Measurements from ENCODE around the gene LRFN3. TPM values are rescaled to one million over a fixed set of nuclear protein-coding genes. Genes with fewer than 3 reads are reported as not detected.

The LRFN3 gene
- total and polyA plus RNA-seq, 9 donors = 1.8 to 13.9 (median 8.7) TPM

- WGBS (ENCODE audit: insufficient coverage) = 81% methylated on average over 3 of the region's 4 CpGs
- no peak overlapping the region for H3K4me3 ChIP-seq (ENCODE audit: low read length)
- no peaks in the 10 kb centered on the region for H3K9me3 ChIP-seq (replicated peaks; ENCODE audit: control insufficient read depth, low read depth, low read length)
- H3K4me1 ChIP-seq (ENCODE audit: control insufficient read depth, insufficient read depth, low read length) = peaks cover 12% of the 10 kb centered on the region
- no peak for DNase-seq
- no peak overlapping the region for H3K27ac ChIP-seq (ENCODE audit: low read length)
- H3K36me3 ChIP-seq (ENCODE audit: control insufficient read depth, insufficient read depth, low read length) = no peaks in the 10 kb centered on the region
- peaks cover 33% of the 10 kb centered on the region for H3K27me3 ChIP-seq (ENCODE audit: control insufficient read depth, insufficient read depth, low read length)
Observed at GRCh38 chr19:35990156-35990555, 54.0 kb downstream of the LRFN3 start.

GRCh38 chr19:35990771-35991730 is 54.9 kb downstream of the LRFN3 start:
- 83% methylated on average over 4 of the region's 10 CpGs for WGBS (ENCODE audit: insufficient coverage)
- H3K4me1 ChIP-seq (ENCODE audit: control insufficient read depth, insufficient read depth, low read length) = peaks cover 19% of the 10 kb centered on the region
- no peaks in the 10 kb centered on the region for H3K9me3 ChIP-seq (replicated peaks; ENCODE audit: control insufficient read depth, low read depth, low read length)
- no peak for DNase-seq
- no peak overlapping the region for H3K27ac ChIP-seq (ENCODE audit: low read length)
- H3K36me3 ChIP-seq (ENCODE audit: control insufficient read depth, insufficient read depth, low read length) = no peaks in the 10 kb centered on the region
- no peak overlapping the region for H3K4me3 ChIP-seq (ENCODE audit: low read length)
- H3K27me3 ChIP-seq (ENCODE audit: control insufficient read depth, insufficient read depth, low read length) = peaks cover 24% of the 10 kb centered on the region

- no peak overlapping the region for H3K27ac ChIP-seq (ENCODE audit: low read length)
- WGBS (ENCODE audit: insufficient coverage) = 87% methylated on average over 4 of the region's 7 CpGs
- no peak overlapping the region for H3K4me3 ChIP-seq (ENCODE audit: low read length)
- DNase-seq = no peak
- peaks cover 15% of the 10 kb centered on the region for H3K27me3 ChIP-seq (ENCODE audit: control insufficient read depth, insufficient read depth, low read length)
- peaks cover 25% of the 10 kb centered on the region for H3K4me1 ChIP-seq (ENCODE audit: control insufficient read depth, insufficient read depth, low read length)
- H3K36me3 ChIP-seq (ENCODE audit: control insufficient read depth, insufficient read depth, low read length) = no peaks in the 10 kb centered on the region
- H3K9me3 ChIP-seq (replicated peaks; ENCODE audit: control insufficient read depth, low read depth, low read length) = no peaks in the 10 kb centered on the region
Observed at GRCh38 chr19:35991731-35992450, 55.7 kb downstream of the LRFN3 start.

GRCh38 chr19:35992907-35993765 is 57.0 kb downstream of the LRFN3 start:
- no peak for DNase-seq
- H3K9me3 ChIP-seq (replicated peaks; ENCODE audit: control insufficient read depth, low read depth, low read length) = no peaks in the 10 kb centered on the region
- WGBS (ENCODE audit: insufficient coverage) = 89% methylated on average over 1 of the region's 8 CpGs
- H3K4me1 ChIP-seq (ENCODE audit: control insufficient read depth, insufficient read depth, low read length) = peaks cover 20% of the 10 kb centered on the region
- no peak overlapping the region for H3K27ac ChIP-seq (ENCODE audit: low read length)
- no peak overlapping the region for H3K4me3 ChIP-seq (ENCODE audit: low read length)
- peaks cover 4% of the 10 kb centered on the region for H3K36me3 ChIP-seq (ENCODE audit: control insufficient read depth, insufficient read depth, low read length)
- H3K27me3 ChIP-seq (ENCODE audit: control insufficient read depth, insufficient read depth, low read length) = peaks cover 4% of the 10 kb centered on the region

GRCh38 chr19:35993923-35994598 is 57.9 kb downstream of the LRFN3 start:
- WGBS (ENCODE audit: insufficient coverage) = 23% methylated on average over 36 of the region's 49 CpGs
- peaks cover 4% of the 10 kb centered on the region for H3K27me3 ChIP-seq (ENCODE audit: control insufficient read depth, insufficient read depth, low read length)
- peaks cover 24% of the 10 kb centered on the region for H3K4me1 ChIP-seq (ENCODE audit: control insufficient read depth, insufficient read depth, low read length)
- H3K36me3 ChIP-seq (ENCODE audit: control insufficient read depth, insufficient read depth, low read length) = peaks cover 9% of the 10 kb centered on the region
- DNase-seq = no peak
- H3K9me3 ChIP-seq (replicated peaks; ENCODE audit: control insufficient read depth, low read depth, low read length) = no peaks in the 10 kb centered on the region
- no peak overlapping the region for H3K27ac ChIP-seq (ENCODE audit: low read length)
- peak overlapping the region; percentile 65 for H3K4me3 ChIP-seq (ENCODE audit: low read length)

Other genes with a start within 250 kb of the LRFN3 start
- gene ZBTB32, start 231.8 kb upstream of the LRFN3 start, total RNA-seq = not detected
- gene ZBTB32, start 231.8 kb upstream of the LRFN3 start, polyA plus RNA-seq (ENCODE audit: insufficient read depth in 1 of 8, insufficient read length in 8 of 8, low replicate concordance in 1 of 8) = under 1 TPM in 6 of 8 donors, not detected in 2; 0.25 to 0.40 (median 0.36) TPM
- gene KMT2B, start 218.4 kb upstream of the LRFN3 start, total RNA-seq = 7.6 TPM
- 10 to 100 TPM; 17.3 to 33.7 (median 25.3) TPM for gene KMT2B, start 218.4 kb upstream of the LRFN3 start, polyA plus RNA-seq (ENCODE audit: insufficient read depth in 1 of 8, insufficient read length in 8 of 8, low replicate concordance in 1 of 8)
- 2.1 TPM for gene IGFLR1, start 193.9 kb upstream of the LRFN3 start, total RNA-seq
- gene IGFLR1, start 193.9 kb upstream of the LRFN3 start, polyA plus RNA-seq (ENCODE audit: insufficient read depth in 1 of 8, insufficient read length in 8 of 8, low replicate concordance in 1 of 8) = 1 to 10 TPM; 3.0 to 5.6 (median 3.9) TPM
- gene U2AF1L4, start 191.0 kb upstream of the LRFN3 start, total RNA-seq = 14.6 TPM
- 10 to 100 TPM; 10.6 to 17.6 (median 14.1) TPM for gene U2AF1L4, start 191.0 kb upstream of the LRFN3 start, polyA plus RNA-seq (ENCODE audit: insufficient read depth in 1 of 8, insufficient read length in 8 of 8, low replicate concordance in 1 of 8)
- 40.2 TPM for gene PSENEN, start 190.7 kb upstream of the LRFN3 start, total RNA-seq
- gene PSENEN, start 190.7 kb upstream of the LRFN3 start, polyA plus RNA-seq (ENCODE audit: insufficient read depth in 1 of 8, insufficient read length in 8 of 8, low replicate concordance in 1 of 8) = 10 to 100 TPM; 34.1 to 45.1 (median 36.8) TPM
- 10.2 TPM for gene LIN37, start 187.8 kb upstream of the LRFN3 start, total RNA-seq
- 10 to 100 TPM in 5 of 8 donors, 1 to 10 TPM in 3; 9.2 to 12.8 (median 10.9) TPM for gene LIN37, start 187.8 kb upstream of the LRFN3 start, polyA plus RNA-seq (ENCODE audit: insufficient read depth in 1 of 8, insufficient read length in 8 of 8, low replicate concordance in 1 of 8)
- 46.7 TPM for gene HSPB6, start 179.3 kb upstream of the LRFN3 start, total RNA-seq
- gene HSPB6, start 179.3 kb upstream of the LRFN3 start, polyA plus RNA-seq (ENCODE audit: insufficient read depth in 1 of 8, insufficient read length in 8 of 8, low replicate concordance in 1 of 8) = 100 to 1,000 TPM; 236 to 741 (median 528) TPM
- 3.9 TPM for gene PROSER3, start 178.2 kb upstream of the LRFN3 start, total RNA-seq
- gene PROSER3, start 178.2 kb upstream of the LRFN3 start, polyA plus RNA-seq (ENCODE audit: insufficient read depth in 1 of 8, insufficient read length in 8 of 8, low replicate concordance in 1 of 8) = 10 to 100 TPM in 6 of 8 donors, 1 to 10 TPM in 2; 6.9 to 14.6 (median 11.9) TPM
- gene ARHGAP33, start 160.8 kb upstream of the LRFN3 start, total RNA-seq = 3.6 TPM
- 10 to 100 TPM in 7 of 8 donors, 1 to 10 TPM in 1; 8.3 to 28.5 (median 19.4) TPM for gene ARHGAP33, start 160.8 kb upstream of the LRFN3 start, polyA plus RNA-seq (ENCODE audit: insufficient read depth in 1 of 8, insufficient read length in 8 of 8, low replicate concordance in 1 of 8)
- gene PRODH2, start 123.5 kb upstream of the LRFN3 start, total RNA-seq = not detected
- gene PRODH2, start 123.5 kb upstream of the LRFN3 start, polyA plus RNA-seq (ENCODE audit: insufficient read depth in 1 of 8, insufficient read length in 8 of 8, low replicate concordance in 1 of 8) = under 1 TPM in 2 of 8 donors, not detected in 6; 0.18 to 0.27 TPM
- 0.09 TPM for gene NPHS1, start 83.9 kb upstream of the LRFN3 start, total RNA-seq
- gene NPHS1, start 83.9 kb upstream of the LRFN3 start, polyA plus RNA-seq (ENCODE audit: insufficient read depth in 1 of 8, insufficient read length in 8 of 8, low replicate concordance in 1 of 8) = under 1 TPM in 7 of 8 donors, not detected in 1; 0.04 to 0.37 (median 0.21) TPM
- 0.31 TPM for gene KIRREL2, start 79.5 kb upstream of the LRFN3 start, total RNA-seq
- 1 to 10 TPM in 1 of 8 donors, under 1 TPM in 7; 0.28 to 1.0 (median 0.58) TPM for gene KIRREL2, start 79.5 kb upstream of the LRFN3 start, polyA plus RNA-seq (ENCODE audit: insufficient read depth in 1 of 8, insufficient read length in 8 of 8, low replicate concordance in 1 of 8)
- 4.7 TPM for gene APLP1, start 67.8 kb upstream of the LRFN3 start, total RNA-seq
- 10 to 100 TPM in 3 of 8 donors, 1 to 10 TPM in 5; 4.6 to 10.7 (median 7.5) TPM for gene APLP1, start 67.8 kb upstream of the LRFN3 start, polyA plus RNA-seq (ENCODE audit: insufficient read depth in 1 of 8, insufficient read length in 8 of 8, low replicate concordance in 1 of 8)
- 1.8 TPM for gene NFKBID, start 35.8 kb upstream of the LRFN3 start, total RNA-seq
- gene NFKBID, start 35.8 kb upstream of the LRFN3 start, polyA plus RNA-seq (ENCODE audit: insufficient read depth in 1 of 8, insufficient read length in 8 of 8, low replicate concordance in 1 of 8) = 1 to 10 TPM in 6 of 8 donors, under 1 TPM in 2; 0.85 to 3.3 (median 1.6) TPM
- gene HCST, start 33.8 kb upstream of the LRFN3 start, total RNA-seq = 4.0 TPM
- gene HCST, start 33.8 kb upstream of the LRFN3 start, polyA plus RNA-seq (ENCODE audit: insufficient read depth in 1 of 8, insufficient read length in 8 of 8, low replicate concordance in 1 of 8) = 1 to 10 TPM; 3.5 to 7.8 (median 5.6) TPM
- 18.0 TPM for gene TYROBP, start 28.1 kb upstream of the LRFN3 start, total RNA-seq
- gene TYROBP, start 28.1 kb upstream of the LRFN3 start, polyA plus RNA-seq (ENCODE audit: insufficient read depth in 1 of 8, insufficient read length in 8 of 8, low replicate concordance in 1 of 8) = 10 to 100 TPM; 16.5 to 22.5 (median 18.9) TPM
- gene SDHAF1, start 58.8 kb downstream of the LRFN3 start, total RNA-seq = 18.7 TPM
- 10 to 100 TPM; 10.9 to 14.8 (median 12.9) TPM for gene SDHAF1, start 58.8 kb downstream of the LRFN3 start, polyA plus RNA-seq (ENCODE audit: insufficient read depth in 1 of 8, insufficient read length in 8 of 8, low replicate concordance in 1 of 8)
- gene SYNE4, start 72.4 kb downstream of the LRFN3 start, total RNA-seq = 0.18 TPM
- gene SYNE4, start 72.4 kb downstream of the LRFN3 start, polyA plus RNA-seq (ENCODE audit: insufficient read depth in 1 of 8, insufficient read length in 8 of 8, low replicate concordance in 1 of 8) = 1 to 10 TPM in 1 of 8 donors, under 1 TPM in 7; 0.11 to 1.2 (median 0.41) TPM
- gene ALKBH6, start 77.8 kb downstream of the LRFN3 start, total RNA-seq = 8.3 TPM
- 10 to 100 TPM in 4 of 8 donors, 1 to 10 TPM in 4; 7.8 to 12.1 (median 9.9) TPM for gene ALKBH6, start 77.8 kb downstream of the LRFN3 start, polyA plus RNA-seq (ENCODE audit: insufficient read depth in 1 of 8, insufficient read length in 8 of 8, low replicate concordance in 1 of 8)
- gene CLIP3, start 96.5 kb downstream of the LRFN3 start, total RNA-seq = 2.9 TPM
- gene CLIP3, start 96.5 kb downstream of the LRFN3 start, polyA plus RNA-seq (ENCODE audit: insufficient read depth in 1 of 8, insufficient read length in 8 of 8, low replicate concordance in 1 of 8) = 10 to 100 TPM; 12.2 to 27.6 (median 18.9) TPM
- 4.9 TPM for gene THAP8, start 117.9 kb downstream of the LRFN3 start, total RNA-seq
- gene THAP8, start 117.9 kb downstream of the LRFN3 start, polyA plus RNA-seq (ENCODE audit: insufficient read depth in 1 of 8, insufficient read length in 8 of 8, low replicate concordance in 1 of 8) = 10 to 100 TPM in 1 of 8 donors, 1 to 10 TPM in 7; 7.9 to 11.3 (median 9.0) TPM
- gene WDR62, start 118.5 kb downstream of the LRFN3 start, total RNA-seq = 2.1 TPM
- gene WDR62, start 118.5 kb downstream of the LRFN3 start, polyA plus RNA-seq (ENCODE audit: insufficient read depth in 1 of 8, insufficient read length in 8 of 8, low replicate concordance in 1 of 8) = 1 to 10 TPM; 3.2 to 4.6 (median 3.6) TPM
- gene OVOL3, start 174.8 kb downstream of the LRFN3 start, total RNA-seq = not detected
- gene OVOL3, start 174.8 kb downstream of the LRFN3 start, polyA plus RNA-seq (ENCODE audit: insufficient read depth in 1 of 8, insufficient read length in 8 of 8, low replicate concordance in 1 of 8) = under 1 TPM in 1 of 8 donors, not detected in 7; 0.18 TPM
- 70.2 TPM for gene POLR2I, start 178.5 kb downstream of the LRFN3 start, total RNA-seq
- gene POLR2I, start 178.5 kb downstream of the LRFN3 start, polyA plus RNA-seq (ENCODE audit: insufficient read depth in 1 of 8, insufficient read length in 8 of 8, low replicate concordance in 1 of 8) = 10 to 100 TPM; 37.1 to 51.5 (median 45.2) TPM
- gene TBCB, start 179.1 kb downstream of the LRFN3 start, total RNA-seq = 129 TPM
- gene TBCB, start 179.1 kb downstream of the LRFN3 start, polyA plus RNA-seq (ENCODE audit: insufficient read depth in 1 of 8, insufficient read length in 8 of 8, low replicate concordance in 1 of 8) = 10 to 100 TPM; 86.5 to 97.3 (median 90.7) TPM
- gene CAPNS1, start 203.7 kb downstream of the LRFN3 start, total RNA-seq = 342 TPM
- gene CAPNS1, start 203.7 kb downstream of the LRFN3 start, polyA plus RNA-seq (ENCODE audit: insufficient read depth in 1 of 8, insufficient read length in 8 of 8, low replicate concordance in 1 of 8) = 100 to 1,000 TPM; 492 to 602 (median 554) TPM
- gene COX7A1, start 216.1 kb downstream of the LRFN3 start, total RNA-seq = 185 TPM
- 100 to 1,000 TPM; 215 to 391 (median 264) TPM for gene COX7A1, start 216.1 kb downstream of the LRFN3 start, polyA plus RNA-seq (ENCODE audit: insufficient read depth in 1 of 8, insufficient read length in 8 of 8, low replicate concordance in 1 of 8)